ENCODE measurements around the gene LCE1B. TPM values are rescaled to one million over a fixed set of nuclear protein-coding genes. Genes with fewer than 3 reads are reported as not detected.

The LCE1B gene
- 0.11 TPM in 1 of 5 replicates, not detected in the others for total RNA-seq (2022; extraction: Qiagen RNA extraction)

DNA sequence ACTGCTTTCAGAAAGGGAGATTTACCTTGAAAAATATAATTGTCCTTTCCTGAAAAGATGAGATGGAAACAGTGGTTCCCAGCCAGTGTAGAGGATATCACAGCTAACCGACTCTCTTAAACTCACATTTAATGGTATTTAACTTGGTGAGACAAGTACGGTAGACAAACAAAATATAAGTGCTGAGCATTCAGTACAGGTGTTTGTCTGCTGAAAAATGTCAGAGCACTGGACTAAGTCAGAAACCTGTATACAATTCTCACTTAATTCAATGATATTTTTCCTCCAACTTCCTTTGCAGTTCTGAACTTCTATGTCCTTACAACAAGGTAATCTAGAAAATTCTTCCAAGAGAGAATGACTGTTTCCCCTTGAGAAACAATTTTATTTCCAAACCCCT is at the start of gene LCE1B:
TSS of gene LCE1B (plus strand) at position 301 of the 400 bp plus-strand sequence. CDS start 476 bp downstream, outside the sequence.

DNA sequence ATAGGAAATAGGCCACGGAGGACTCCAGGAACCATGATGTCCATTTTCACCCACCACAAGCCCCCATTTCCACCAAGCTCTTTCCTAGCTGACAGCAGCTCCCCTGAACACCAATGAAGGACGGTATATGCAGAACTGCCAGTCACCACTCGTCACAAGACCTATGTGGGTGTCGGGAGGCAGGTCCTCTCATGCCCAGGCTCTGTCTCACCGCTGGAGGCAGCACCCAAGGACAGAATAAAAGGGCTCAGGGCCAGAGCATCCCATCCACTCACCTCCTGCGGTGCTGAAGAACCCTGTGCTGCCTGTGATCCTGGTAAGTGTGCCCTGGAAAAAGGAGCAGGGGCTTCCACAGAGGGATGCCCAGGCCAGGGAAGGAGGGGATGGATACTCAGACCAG is 36.9 kb upstream of the LCE1B start, which contains the start of gene LCE1F:
TSS of gene LCE1F (plus strand) at position 266 of the 400 bp plus-strand sequence. CDS start 1,232 bp downstream, outside the sequence.

GRCh38 chr1:152786077-152786476 is 25.7 kb upstream of the LCE1B start, which contains the start of gene LCE1E:
TSS of gene LCE1E (plus strand) at chr1:152786257. CDS start at chr1:152787300, 1,043 bp downstream.

DNA sequence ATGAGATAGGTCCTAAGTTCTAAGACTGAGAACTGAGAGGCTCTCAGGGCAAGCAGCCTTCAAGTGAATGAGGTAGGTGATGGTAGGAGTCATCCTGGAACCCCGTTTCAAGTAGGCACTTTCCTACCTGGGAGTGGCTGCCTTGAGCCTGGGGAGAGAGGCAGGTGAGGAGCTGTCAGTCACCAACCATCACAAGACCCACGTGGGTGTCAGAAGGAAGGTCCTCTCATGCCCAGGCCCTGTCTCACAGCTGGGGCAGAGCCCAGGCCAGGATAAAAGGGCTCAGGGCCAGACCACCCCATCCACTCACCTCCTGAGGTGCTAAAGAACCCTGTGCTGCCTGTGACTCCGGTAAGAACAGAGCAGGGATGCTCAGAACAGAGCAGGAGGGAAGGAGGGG is 15.3 kb upstream of the LCE1B start, which contains the start of gene LCE1D:
TSS of gene LCE1D (plus strand) at position 301 of the 400 bp plus-strand sequence. CDS start 1,074 bp downstream, outside the sequence.

DNA sequence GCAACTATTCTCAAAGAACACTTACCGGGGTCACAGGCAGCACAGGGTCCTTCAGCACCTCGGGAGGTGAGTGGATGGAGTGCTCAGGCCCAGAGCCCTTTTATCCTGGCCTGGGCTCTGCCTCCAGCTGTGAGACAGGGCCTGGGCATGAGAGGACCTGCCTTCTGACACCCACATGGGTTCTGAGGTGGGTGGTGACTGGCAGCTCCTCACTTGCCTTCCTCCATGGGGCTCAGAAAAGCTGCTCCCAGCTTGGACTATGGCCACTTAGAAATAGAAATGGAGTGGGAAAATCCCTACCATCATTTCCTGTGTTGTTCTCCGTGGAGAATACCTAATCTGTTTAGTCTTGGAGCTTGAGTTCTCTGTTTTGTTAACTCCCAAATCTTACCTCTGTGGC is 5.2 kb upstream of the LCE1B start, which contains the start of gene LCE1C:
TSS of gene LCE1C (minus strand) at position 76 of the 400 bp plus-strand sequence. CDS start 1,173 bp downstream, outside the sequence.

DNA sequence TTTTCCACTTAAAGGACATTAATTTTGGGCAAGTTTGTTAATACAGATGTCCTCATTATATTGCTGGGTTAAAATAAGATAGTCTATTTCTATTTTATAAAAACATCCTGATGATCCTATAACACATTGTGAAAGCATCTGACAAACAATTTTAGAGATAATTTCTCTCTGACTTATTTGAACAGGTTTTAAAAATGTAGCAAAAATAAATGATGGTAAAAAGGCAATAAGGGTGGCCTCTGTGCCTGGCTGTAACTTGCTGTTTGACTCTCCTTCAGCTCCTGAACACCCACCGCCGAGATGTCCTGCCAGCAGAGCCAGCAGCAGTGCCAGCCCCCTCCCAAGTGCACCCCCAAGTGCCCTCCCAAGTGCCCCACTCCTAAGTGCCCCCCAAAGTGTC is 15.4 kb downstream of the LCE1B start, which contains the start of gene LCE1A:
TSS of gene LCE1A (plus strand) at position 301 of the 400 bp plus-strand sequence. CDS start at position 301, 0 bp downstream.

GRCh38 chr1:152842556-152842955 is 30.8 kb downstream of the LCE1B start, which contains the start of gene LCE6A:
TSS of gene LCE6A (plus strand) at chr1:152842856. CDS start at chr1:152843521, 665 bp downstream.

GRCh38 chr1:152859696-152860095 is 47.9 kb downstream of the LCE1B start, which contains the start of gene LCE7A:
TSS of gene LCE7A (plus strand) at chr1:152859996. CDS start at chr1:152860698, 702 bp downstream.

Other genes starting within 250 kb of the LCE1B start
- gene LCE3E, start 245.2 kb upstream of the LCE1B start, total RNA-seq (2022; extraction: Qiagen RNA extraction): 0.30 TPM in 1 of 5 replicates, not detected in the others
- 2.6 to 3.6 TPM (median 3.1 TPM) in 5 replicates for gene LCE3D, start 231.5 kb upstream of the LCE1B start, total RNA-seq (2022; extraction: Qiagen RNA extraction)
- not detected in 5 replicates for gene LCE3C, start 211.7 kb upstream of the LCE1B start, total RNA-seq (2022; extraction: Qiagen RNA extraction)
- gene LCE3B, start 198.2 kb upstream of the LCE1B start, total RNA-seq (2022; extraction: Qiagen RNA extraction): not detected in 5 replicates
- gene LCE3A, start 188.9 kb upstream of the LCE1B start, total RNA-seq (2022; extraction: Qiagen RNA extraction): not detected in 5 replicates
- not detected in 5 replicates for gene LCE2D, start 148.6 kb upstream of the LCE1B start, total RNA-seq (2022; extraction: Qiagen RNA extraction)
- not detected in 5 replicates for gene LCE2C, start 136.7 kb upstream of the LCE1B start, total RNA-seq (2022; extraction: Qiagen RNA extraction)
- not detected in 5 replicates for gene LCE2B, start 125.8 kb upstream of the LCE1B start, total RNA-seq (2022; extraction: Qiagen RNA extraction)
- not detected in 5 replicates for gene LCE2A, start 113.6 kb upstream of the LCE1B start, total RNA-seq (2022; extraction: Qiagen RNA extraction)
- not detected in 5 replicates for gene LCE4A, start 103.8 kb upstream of the LCE1B start, total RNA-seq (2022; extraction: Qiagen RNA extraction)
- not detected in 5 replicates for gene KPRP, start 53.9 kb upstream of the LCE1B start, total RNA-seq (2022; extraction: Qiagen RNA extraction)
- not detected in 5 replicates for gene LCE1F, start 36.8 kb upstream of the LCE1B start, total RNA-seq (2022; extraction: Qiagen RNA extraction)
- 0.08 to 0.17 TPM (median 0.12 TPM) in 3 of 5 replicates, not detected in the others for gene LCE1E, start 25.7 kb upstream of the LCE1B start, total RNA-seq (2022; extraction: Qiagen RNA extraction)
- not detected in 5 replicates for gene LCE1D, start 15.2 kb upstream of the LCE1B start, total RNA-seq (2022; extraction: Qiagen RNA extraction)
- gene LCE1C, start 5.3 kb upstream of the LCE1B start, total RNA-seq (2022; extraction: Qiagen RNA extraction): not detected in 5 replicates
- not detected in 5 replicates for gene LCE1A, start 15.5 kb downstream of the LCE1B start, total RNA-seq (2022; extraction: Qiagen RNA extraction)
- not detected in 5 replicates for gene LCE6A, start 30.9 kb downstream of the LCE1B start, total RNA-seq (2022; extraction: Qiagen RNA extraction)
- not detected in 5 replicates for gene LCE7A, start 48.0 kb downstream of the LCE1B start, total RNA-seq (2022; extraction: Qiagen RNA extraction)
- not detected in 5 replicates for gene SMCP, start 66.4 kb downstream of the LCE1B start, total RNA-seq (2022; extraction: Qiagen RNA extraction)
- gene IVL, start 96.6 kb downstream of the LCE1B start, total RNA-seq (2022; extraction: Qiagen RNA extraction): 0.07 to 0.09 TPM (median 0.08 TPM) in 3 of 5 replicates, not detected in the others
- not detected in 5 replicates for gene SPRR5, start 135.2 kb downstream of the LCE1B start, total RNA-seq (2022; extraction: Qiagen RNA extraction)
- gene SPRR4, start 158.7 kb downstream of the LCE1B start, total RNA-seq (2022; extraction: Qiagen RNA extraction): not detected in 5 replicates
- not detected in 5 replicates for gene SPRR1A, start 172.1 kb downstream of the LCE1B start, total RNA-seq (2022; extraction: Qiagen RNA extraction)
- gene SPRR3, start 189.8 kb downstream of the LCE1B start, total RNA-seq (2022; extraction: Qiagen RNA extraction): not detected in 5 replicates
- gene SPRR1B, start 219.2 kb downstream of the LCE1B start, total RNA-seq (2022; extraction: Qiagen RNA extraction): not detected in 5 replicates
- 0.18 TPM in 1 of 5 replicates, not detected in the others for gene SPRR2D, start 229.1 kb downstream of the LCE1B start, total RNA-seq (2022; extraction: Qiagen RNA extraction)
- not detected in 5 replicates for gene SPRR2A, start 245.5 kb downstream of the LCE1B start, total RNA-seq (2022; extraction: Qiagen RNA extraction)